Testis (tissue), 3 donors: Measurements from ENCODE around the gene TRIM46. TPM values are rescaled to one million over a fixed set of nuclear protein-coding genes. Genes with fewer than 3 reads are reported as not detected.
"Not testable (repeated sequence)": the region's sequence is repeated elsewhere in the genome, so short reads cannot be mapped to it uniquely, and the experiment has no call there.

Source experiments
- DNase-seq: peaks from one replicate; pipeline ENCODE4 v3.0.0-alpha.2; 2019
- H3K27ac ChIP-seq, 2 donors: fragments of 200-600 bp; sonication (generic); one replicate each; pipeline ENCODE4 v1.5.1; 2019
- H3K27me3 ChIP-seq: fragments of 200-600 bp; sonication (generic); one replicate; pipeline ENCODE4 v1.5.1; 2019
- H3K36me3 ChIP-seq: fragments of 200-600 bp; sonication (generic); one replicate; pipeline ENCODE4 v1.5.1; 2017; ENCODE audit warnings: low read depth; ENCODE audit errors: missing control alignments
- H3K4me1 ChIP-seq: fragments of 200-600 bp; sonication (generic); one replicate; pipeline ENCODE4 v1.5.1; 2019
- H3K4me3 ChIP-seq, 2 donors: fragments of 200-600 bp; sonication (generic); one replicate each; pipeline ENCODE4 v1.5.1; 2017 to 2019
- H3K9me3 ChIP-seq: fragments of 200-600 bp; sonication (generic); one replicate; pipeline ENCODE4 v1.5.1; 2017
- CTCF ChIP-seq, 3 experiments: fragments of 450-650 bp in 2 of 3; fragments of 200-600 bp in 1 of 3; sonication (generic) in 1 of 3; IDR thresholded peaks; one replicate each; pipeline ENCODE4 v1.5.1; 2016 to 2019; ENCODE audit warnings: antibody characterized with exemption in 3 of 3, mild to moderate bottlenecking in 2 of 3, moderate library complexity in 1 of 3
- POLR2A ChIP-seq: fragments of 450-650 bp; IDR thresholded peaks from one replicate; pipeline ENCODE4 v1.6.1; 2017; ENCODE audit warnings: antibody characterized with exemption, mild to moderate bottlenecking, moderate library complexity
- WGBS, 2 donors: methylation state at CpG; one replicate each; pipeline ENCODE4 v1.1.5; 2018; 5-methylcytosine and 5-hydroxymethylcytosine counted together
- intact Hi-C: fragments of 100-400 bp; cut with DNase I; formaldehyde crosslinking; loops from one replicate; pipeline ENCODE4 v1.15.1; 2023; ENCODE audit warnings: low total_unique reads
- polyA plus RNA-seq: library from polyadenylated mRNA; stranded (reverse); fragments of 350-450 nt; fragmentation: Illumina TruSeq; extraction: RNeasy Lipid Tissue Mini Kit (QIAGEN cat#74804); gene quantifications from one replicate; pipeline ENCODE4 v1.2.3, GENCODE V29; 2014; ENCODE audit warnings: low read depth, low replicate concordance; ENCODE audit not compliant: insufficient read depth
- total RNA-seq, 2 donors: library from RNA; depleted of rRNA; stranded (reverse); fragments of >200 nt; gene quantifications; one replicate each; pipeline ENCODE4 v1.2.3, GENCODE V29; 2016

The TRIM46 gene
- total and polyA plus RNA-seq, 3 donors from 2014 or later = 3.7 to 4.0 (median 3.9) TPM

GRCh38 chr1:155219592-155220031, 46.0 kb downstream of the TRIM46 start:
- intact Hi-C loops = no loop called here
- DNase-seq = peak; percentile 61
- Histone ChIP-seq H3K27ac (peak overlapping the region in 1 of 2 donors; percentile 12), H3K4me3 (no peak overlapping the region), H3K36me3 (no peaks in the 10 kb centered on the region), H3K9me3 (no peaks in the 10 kb centered on the region), H3K4me1 (no peaks in the 10 kb centered on the region), H3K27me3 (no peaks in the 10 kb centered on the region)
- WGBS, 2 donors = 0 to 14% methylated on average over 1 of the region's 1 CpG
- TF ChIP-seq CTCF (IDR thresholded peaks at IDR 0.05) = no peak
- no peak for TF ChIP-seq POLR2A

DNA sequence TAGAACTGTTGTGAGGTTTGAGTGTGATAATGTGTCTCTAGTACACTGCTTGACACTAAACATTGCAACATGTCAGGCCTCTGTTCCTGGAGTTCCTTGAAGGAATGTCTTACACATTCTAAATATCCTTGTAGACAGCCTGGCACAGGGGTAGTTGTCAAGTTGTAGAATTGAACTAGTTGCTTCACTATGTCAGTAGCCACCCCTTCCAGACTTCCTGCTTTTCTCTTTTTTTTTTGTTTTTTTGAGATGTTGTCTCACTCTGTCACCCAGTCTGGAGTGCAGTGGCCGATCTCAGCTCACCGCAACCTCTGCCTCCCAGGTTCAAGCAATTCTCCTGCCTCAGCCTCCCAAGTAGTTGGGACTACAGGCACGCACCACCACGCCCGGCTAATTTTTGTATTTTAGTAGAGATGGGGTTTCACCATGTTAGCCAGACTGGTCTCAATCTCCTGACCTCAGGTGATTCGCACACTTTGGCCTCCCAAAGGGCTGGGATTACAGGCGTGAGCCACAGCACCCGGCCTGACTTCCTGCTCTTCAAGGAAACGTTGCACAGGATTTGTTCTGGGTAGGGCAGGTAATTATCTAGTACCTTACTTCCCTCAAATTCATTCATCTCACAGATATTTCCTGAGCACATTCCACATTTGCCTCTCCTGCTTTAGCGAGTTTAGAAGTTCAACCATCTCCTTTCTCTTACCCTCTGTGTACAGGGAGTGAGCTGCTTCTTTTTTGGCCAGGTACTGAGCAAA, 46.7 kb downstream of the TRIM46 start:
- H3K4me3 ChIP-seq, H3K36me3 ChIP-seq, H3K27ac ChIP-seq, DNase-seq, H3K4me1 ChIP-seq, H3K27me3 ChIP-seq, H3K9me3 ChIP-seq, intact Hi-C loops: not testable (repeated sequence)
- 88 to 91% methylated on average over 10 of the region's 10 CpGs for WGBS, 2 donors

DNA sequence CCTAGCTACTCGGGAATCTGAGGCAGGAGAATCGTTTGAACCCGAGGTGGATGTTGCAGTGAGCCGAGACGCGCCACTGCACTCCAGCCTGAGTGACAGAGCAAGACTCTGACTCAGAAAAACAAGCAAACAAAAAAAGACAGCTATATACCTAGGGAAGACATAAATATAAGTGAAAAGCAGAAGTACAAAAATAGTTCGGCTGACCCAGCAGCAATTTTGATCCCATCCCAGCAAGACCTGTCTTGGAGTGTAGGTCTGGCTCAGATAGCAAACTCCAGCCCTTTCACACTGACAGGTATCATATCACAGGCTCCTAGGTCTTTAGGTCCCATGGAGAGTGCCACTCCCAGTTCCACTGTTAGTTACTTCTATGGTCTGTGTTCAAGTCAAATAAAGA, 49.4 kb downstream of the TRIM46 start:
- 84 to 86% methylated on average over 7 of the region's 7 CpGs for WGBS, 2 donors
- Histone ChIP-seq H3K27me3 (no peaks in the 10 kb centered on the region), H3K4me1 (peaks cover 7% of the 10 kb centered on the region), H3K4me3 (no peak overlapping the region), H3K36me3 (no peaks in the 10 kb centered on the region), H3K9me3 (no peaks in the 10 kb centered on the region), H3K27ac (no peak overlapping the region)
- DNase-seq = no peak
- TF ChIP-seq CTCF (IDR thresholded peaks at IDR 0.05) (no peak), POLR2A (no peak)
- intact Hi-C loops = no loop called here

DNA sequence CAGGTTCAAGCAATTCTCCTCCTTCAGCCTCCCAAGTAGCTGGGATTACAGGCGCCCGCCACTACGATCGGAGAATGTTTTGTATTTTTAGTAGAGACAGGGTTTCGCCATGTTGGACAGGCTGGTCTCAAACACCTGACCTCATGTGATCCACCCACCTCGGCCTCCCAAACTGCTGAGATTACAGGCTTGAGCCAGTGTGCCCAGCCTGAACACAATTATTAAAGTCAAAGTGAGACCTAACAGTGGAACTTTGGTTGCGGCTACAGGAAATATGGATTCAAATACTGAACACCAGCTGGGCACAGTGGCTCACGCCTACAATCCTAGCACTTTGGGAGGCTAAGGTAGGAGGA, 51.7 kb downstream of the TRIM46 start:
- H3K27ac ChIP-seq, H3K4me1 ChIP-seq, H3K4me3 ChIP-seq, H3K36me3 ChIP-seq, H3K9me3 ChIP-seq, intact Hi-C loops, DNase-seq, H3K27me3 ChIP-seq: not testable (repeated sequence)
- WGBS, 2 donors = 93 to 95% methylated on average over 8 of the region's 8 CpGs

DNA sequence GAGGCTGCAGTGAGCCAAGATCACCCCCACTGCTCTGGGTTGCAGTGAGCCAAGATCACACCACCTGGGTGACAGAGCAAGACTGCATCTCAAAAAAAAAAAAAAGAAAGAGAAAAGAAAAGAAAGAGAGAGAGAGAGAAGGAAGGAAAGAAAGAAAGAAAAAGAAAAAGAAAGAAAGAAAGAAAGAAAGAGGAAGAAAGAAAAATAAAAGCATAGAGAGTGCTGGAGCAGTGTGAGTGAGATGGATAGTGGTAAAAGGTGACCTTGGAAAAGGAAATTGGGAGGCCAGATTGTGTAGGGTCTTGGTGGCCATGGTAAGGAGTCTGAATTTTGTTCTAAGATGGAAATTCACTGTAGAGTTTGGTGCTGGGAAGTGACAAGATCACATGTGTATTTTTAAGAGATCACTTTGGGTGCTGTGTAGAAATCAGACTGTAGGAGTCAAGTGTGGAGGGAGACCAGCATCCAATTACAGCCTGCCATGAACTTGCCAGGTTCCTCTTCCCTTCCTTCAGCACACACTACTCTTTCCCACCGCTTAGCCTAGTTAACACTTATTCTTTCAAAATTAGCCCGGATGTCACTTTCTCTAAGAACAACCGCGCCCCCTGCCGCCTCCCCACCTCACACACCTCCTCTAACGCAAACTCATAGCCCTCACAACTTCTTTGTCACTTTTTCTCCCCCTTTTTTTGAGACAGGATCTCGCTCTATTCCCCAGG, 52.7 kb downstream of the TRIM46 start:
- H3K9me3 ChIP-seq = no peaks in the 10 kb centered on the region
- intact Hi-C loops = no loop called here
- 1% methylated on average over 7 of the region's 7 CpGs for WGBS, 2 donors

More for the DNA sequence above, 52.7 kb downstream of the TRIM46 start:
- TF ChIP-seq CTCF (IDR thresholded peaks at IDR 0.05) (peak; percentile 27 to 35 (median 32)), POLR2A (no peak)
- Histone ChIP-seq H3K27ac (peak overlapping the region; percentile 65 to 86), H3K27me3 (no peaks in the 10 kb centered on the region), H3K4me1 (peaks cover 9% of the 10 kb centered on the region), H3K36me3 (no peaks in the 10 kb centered on the region), H3K4me3 (peak overlapping the region; percentile 61 to 88)
- peak; percentile 80 for DNase-seq
